IMR-90 (cell line): ENCODE measurements around the gene MCTP1. TPM values are rescaled to one million over a fixed set of nuclear protein-coding genes. Genes with fewer than 3 reads are reported as not detected.

Source experiments
- ATAC-seq: fragments of 200-7000 bp; cut with Tn5 transposase; 2 replicates; pipeline ENCODE4 v1.9.1; 2020; ENCODE audit warnings: low read depth, mild to moderate bottlenecking, moderate library complexity
- BruUV-seq: library from RNA; stranded (reverse); fragments of 400-500 nt; replicated peaks from 2 replicates; lab custom pipeline; 2021; lab: Mats Ljungman, UMichigan
- CTCF ChIA-PET: fragments of 300-600 bp; formaldehyde crosslinking; extraction: SDS; loops from one replicate; lab custom pipeline; 2021; ENCODE audit warnings: antibody characterized with exemption; lab: Yijun Ruan, JAX
- POLR2A ChIA-PET: fragments of 300-600 bp; sonication (Branson Sonifier 250); formaldehyde crosslinking; loops from one replicate; lab custom pipeline; 2022; ENCODE audit warnings: antibody characterized with exemption; ENCODE audit not compliant: unreplicated experiment; lab: Charles Lee
- DNase-seq: peaks from one replicate; pipeline ENCODE4 v3.0.0; 2013
- H2AFZ ChIP-seq: replicated peaks from 2 replicates; pipeline ENCODE3; 2013; ENCODE audit warnings: low read length, mild to moderate bottlenecking; ENCODE audit not compliant: poor library complexity
- H2AK5ac ChIP-seq: 2 replicates; pipeline ENCODE4 v1.6.1; 2013; ENCODE audit warnings: low read depth, low read length, inconsistent platforms
- H2AK9ac ChIP-seq: replicated peaks from 2 replicates; pipeline ENCODE3; 2013; ENCODE audit warnings: mild to moderate bottlenecking, low read depth, low read length, moderate library complexity; ENCODE audit not compliant: poor library complexity
- H2BK120ac ChIP-seq: 2 replicates; pipeline ENCODE4 v1.6.1; 2013; ENCODE audit warnings: low read depth, low read length, inconsistent platforms
- H2BK15ac ChIP-seq: 3 replicates; pipeline ENCODE4 v1.6.1; 2013; ENCODE audit warnings: low read depth, low read length, inconsistent platforms
- H2BK20ac ChIP-seq: 2 replicates; pipeline ENCODE4 v1.6.1; 2013; ENCODE audit warnings: low read depth, mild to moderate bottlenecking, inconsistent platforms, low read length, moderate library complexity
- H2BK5ac ChIP-seq: 2 replicates; pipeline ENCODE4 v1.6.1; 2013; ENCODE audit warnings: mild to moderate bottlenecking, low read depth, low read length, inconsistent platforms; ENCODE audit not compliant: poor library complexity, severe bottlenecking
- H3K14ac ChIP-seq: replicated peaks from 2 replicates; pipeline ENCODE4 v1.6.1; 2013; ENCODE audit warnings: low read depth, low read length, inconsistent platforms
- H3K18ac ChIP-seq: 2 replicates; pipeline ENCODE4 v1.6.1; 2013; ENCODE audit warnings: low read depth, low read length, control low read depth
- H3K23ac ChIP-seq: 2 replicates; pipeline ENCODE4 v1.6.1; 2013; ENCODE audit warnings: low read depth, low read length, inconsistent platforms
- H3K27ac ChIP-seq: 2 replicates; pipeline ENCODE4 v1.5.1; 2013; ENCODE audit warnings: mild to moderate bottlenecking, control low read depth, low read length; ENCODE audit not compliant: insufficient read depth
- H3K27me3 ChIP-seq: 2 replicates; pipeline ENCODE4 v1.6.1; 2013; ENCODE audit warnings: low read length; ENCODE audit not compliant: control insufficient read depth, insufficient read depth
- H3K36me3 ChIP-seq: 2 replicates; pipeline ENCODE4 v1.6.1; 2013; ENCODE audit warnings: low read length, mixed read lengths; ENCODE audit not compliant: control insufficient read depth, insufficient read depth
- H3K4ac ChIP-seq: 2 replicates; pipeline ENCODE4 v1.6.1; 2013; ENCODE audit warnings: low read depth, low read length, inconsistent platforms
- H3K4me1 ChIP-seq: 2 replicates; pipeline ENCODE4 v1.6.1; 2013; ENCODE audit warnings: low read length, mixed read lengths; ENCODE audit not compliant: control insufficient read depth, insufficient read depth
- H3K4me2 ChIP-seq: 2 replicates; pipeline ENCODE4 v1.6.1; 2013; ENCODE audit warnings: low read depth, mild to moderate bottlenecking, control low read depth, low read length, moderate library complexity
- H3K4me3 ChIP-seq: 2 replicates; pipeline ENCODE4 v1.5.1; 2013; ENCODE audit warnings: low read depth, mild to moderate bottlenecking, control low read depth, low read length, moderate library complexity; ENCODE audit not compliant: insufficient read depth
- H3K56ac ChIP-seq: 2 replicates; pipeline ENCODE4 v1.6.1; 2013; ENCODE audit warnings: low read length, inconsistent platforms; ENCODE audit not compliant: insufficient read depth; ENCODE audit errors: extremely low read depth
- H3K79me1 ChIP-seq, 2 experiments: 2 replicates each; pipeline ENCODE4 v1.6.1; 2013; ENCODE audit warnings: low read length in 2 of 2, inconsistent platforms in 1 of 2, low read depth in 1 of 2
- H3K9ac ChIP-seq: 2 replicates; pipeline ENCODE4 v1.6.1; 2013; ENCODE audit warnings: low read depth, low read length, control low read depth
- H3K9me1 ChIP-seq: 2 replicates; pipeline ENCODE4 v1.6.1; 2013; ENCODE audit warnings: low read length, inconsistent platforms; ENCODE audit not compliant: insufficient read depth
- H3K9me3 ChIP-seq: 2 replicates; pipeline ENCODE4 v1.6.1; 2013; ENCODE audit warnings: low read length; ENCODE audit not compliant: control insufficient read depth, insufficient read depth
- H4K20me1 ChIP-seq: 2 replicates; pipeline ENCODE4 v1.6.1; 2013; ENCODE audit warnings: low read length, inconsistent platforms; ENCODE audit not compliant: insufficient read depth
- H4K5ac ChIP-seq: 2 replicates; pipeline ENCODE4 v1.6.1; 2013; ENCODE audit warnings: mild to moderate bottlenecking, low read depth, low read length, control low read depth
- H4K8ac ChIP-seq, 2 experiments: 2 replicates each; pipeline ENCODE4 v1.6.1; 2013; ENCODE audit warnings: low read depth in 2 of 2, low read length in 2 of 2, control low read depth in 1 of 2, inconsistent platforms in 1 of 2
- H4K91ac ChIP-seq: 2 replicates; pipeline ENCODE4 v1.6.1; 2013; ENCODE audit warnings: low read depth, low read length, inconsistent platforms; ENCODE audit not compliant: insufficient read depth
- CEBPB ChIP-seq: IDR thresholded peaks from 2 replicates; pipeline ENCODE4 v1.6.1; 2012; ENCODE audit warnings: low read depth, low read length, improper control_type of control experiment
- CHD1 ChIP-seq: IDR thresholded peaks from 2 replicates; pipeline ENCODE4 v1.6.1; 2012; ENCODE audit warnings: low read depth, low read length, improper control_type of control experiment
- CTCF ChIP-seq: conservative IDR thresholded peaks from 2 replicates; pipeline ENCODE4 v1.5.1; 2012; ENCODE audit warnings: mild to moderate bottlenecking, low read depth, low read length, improper control_type of control experiment
- MAFK ChIP-seq: IDR thresholded peaks from 2 replicates; pipeline ENCODE4 v1.6.1; 2012; ENCODE audit warnings: low read depth, low read length, improper control_type of control experiment
- SMC3 ChIP-seq: fragments of 150-350 bp; IDR thresholded peaks from 2 replicates; pipeline ENCODE4 v1.6.1; 2016; ENCODE audit warnings: low read depth, mild to moderate bottlenecking, antibody characterized with exemption, low read length, moderate library complexity
- WGBS, 2 experiments: methylation state at CpG; one replicate each; pipeline versions ENCODE4 v1.1.5 to v1.1.7; 2013; ENCODE audit warnings: missing lambda C conversion rate in 2 of 2; ENCODE audit not compliant: insufficient read length in 1 of 2; ENCODE audit errors: extremely low coverage in 2 of 2; 5-methylcytosine and 5-hydroxymethylcytosine counted together
- dilution Hi-C: fragments of 300-500 bp; cut with HindIII; formaldehyde crosslinking; loops from one replicate; pipeline ENCODE4 v1.14.3; 2018; ENCODE audit warnings: low sequenced_read_pairs; ENCODE audit not compliant: unreplicated experiment
- in situ Hi-C: fragments of 300-500 bp; cut with MboI; formaldehyde crosslinking; loops from 3 replicates; pipeline ENCODE4 v1.14.3; 2019; ENCODE audit warnings: low sequenced_read_pairs, inconsistent platforms, mixed read lengths
- intact Hi-C: fragments of 100-400 bp; cut with micrococcal nuclease; formaldehyde crosslinking; loops from 2 replicates; pipeline ENCODE4 v1.10.0; 2022
- polyA plus RNA-seq, 3 experiments: library from polyadenylated mRNA; depleted of rRNA; stranded (reverse); fragments of >200 nt; gene quantifications; 2 replicates each; pipeline ENCODE4 v1.2.3, GENCODE V29; 2012; ENCODE audit warnings: low replicate concordance in 1 of 3
- total RNA-seq: library from RNA; depleted of rRNA; stranded (reverse); fragments of >200 nt; gene quantifications from 2 replicates; pipeline ENCODE4 v1.2.3, GENCODE V29; 2012

The MCTP1 gene
- total and polyA plus RNA-seq, 2 of the 4 experiments (the other 2 are of a cell fraction): 0.21 TPM; not detected in 1

DNA sequence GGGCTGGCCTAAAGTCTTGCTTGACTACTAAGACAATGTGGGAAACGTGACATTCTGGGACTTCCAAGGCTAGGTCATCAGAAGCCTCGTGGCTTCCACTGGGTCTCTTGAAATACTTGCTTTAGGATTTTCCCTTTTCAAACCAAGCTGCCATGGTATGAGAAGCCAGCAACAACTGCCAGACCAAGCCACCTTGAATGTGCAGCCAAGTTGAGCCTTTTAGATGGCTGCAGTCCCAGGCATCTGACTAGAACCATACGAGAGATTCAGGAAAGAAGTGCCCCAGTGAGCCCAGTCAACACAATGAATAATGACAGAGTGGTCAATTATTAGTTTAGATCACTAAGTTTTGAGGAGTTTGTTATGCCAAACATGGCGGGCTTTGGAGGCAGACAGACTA, 523.1 kb downstream of the MCTP1 start:
- Histone ChIP-seq H4K5ac (no peak overlapping the region), H3K18ac (no peak overlapping the region), H2BK120ac (no peak overlapping the region), H2AFZ (no peak overlapping the region), H3K56ac (no peak overlapping the region), H3K9me3 (no peaks in the 10 kb centered on the region), H3K4me3 (no peak overlapping the region), H3K4me1 (no peaks in the 10 kb centered on the region), H3K36me3 (no peaks in the 10 kb centered on the region), H3K4me2 (no peak overlapping the region), H4K8ac (no peak overlapping the region), H4K91ac (no peak overlapping the region), H2AK9ac (no peak overlapping the region), H3K9me1 (no peaks in the 10 kb centered on the region), H2AK5ac (no peak overlapping the region), H2BK15ac (no peak overlapping the region), H3K27ac (no peak overlapping the region), H2BK20ac (no peak overlapping the region), H3K27me3 (no peaks in the 10 kb centered on the region; the same call in 1 of the 2 replicates), H3K9ac (no peak overlapping the region), H4K20me1 (no peaks in the 10 kb centered on the region), H3K14ac (no peak overlapping the region), H3K23ac (no peak overlapping the region), H3K4ac (no peak overlapping the region), H3K79me1 (no peaks in the 10 kb centered on the region), H2BK5ac (no peak overlapping the region)
- ATAC-seq (no peak), DNase-seq (no peak)
- 43% methylated on average over 2 of the region's 4 CpGs; no CpG with 5 or more reads in 1 of the 2 experiments for WGBS, 2 experiments
- in situ Hi-C loops: no loop called here
- no peak for TF ChIP-seq SMC3
- TF ChIP-seq CEBPB: no peak
- no peak for TF ChIP-seq MAFK
- TF ChIP-seq CTCF: no peak
- TF ChIP-seq CHD1: no peak
- no TSS peak for BruUV-seq
- ChIA-PET POLR2A (no interaction called here), CTCF (interaction anchor here (1.8 kb wide), 1 partner anchor 15 kb away, joined by 5 read pairs; no protein-coding TSS in a partner anchor)
- dilution Hi-C loops: no loop called here
- intact Hi-C loops: no loop called here
